Measurements from ENCODE around the gene GUCA2A.

The GUCA2A gene

DNA sequence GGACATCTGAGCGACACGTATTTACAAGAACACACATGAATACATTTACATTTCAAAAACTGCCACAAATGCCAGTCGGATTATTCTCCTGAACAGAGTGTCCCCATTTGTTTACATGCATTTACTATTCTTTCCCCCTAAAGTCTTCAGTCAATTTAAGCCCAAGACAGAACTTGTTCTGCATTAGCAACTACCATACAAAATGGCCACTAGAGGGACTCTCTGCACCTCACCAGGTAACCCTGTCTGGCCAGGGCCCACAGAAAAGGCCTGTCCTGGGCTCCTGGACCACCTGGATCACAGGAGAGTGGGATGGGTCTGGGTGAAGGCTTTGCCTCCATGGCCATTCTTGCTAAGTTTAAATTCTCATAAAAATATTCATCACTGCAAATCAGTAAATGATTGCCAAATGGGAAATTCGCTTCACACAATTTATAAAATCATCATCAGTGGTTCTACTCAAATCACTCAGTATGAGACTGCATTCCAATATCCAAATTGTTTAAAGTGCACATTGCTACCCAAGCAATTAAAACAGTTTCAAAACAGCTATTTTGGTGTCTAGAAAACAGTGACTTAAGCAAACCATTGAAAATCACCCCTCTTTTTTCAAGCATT, 12.5 kb upstream of the GUCA2A start:
- DNase-seq (ENCODE audit: low read depth, low spot score) = no peak

DNA sequence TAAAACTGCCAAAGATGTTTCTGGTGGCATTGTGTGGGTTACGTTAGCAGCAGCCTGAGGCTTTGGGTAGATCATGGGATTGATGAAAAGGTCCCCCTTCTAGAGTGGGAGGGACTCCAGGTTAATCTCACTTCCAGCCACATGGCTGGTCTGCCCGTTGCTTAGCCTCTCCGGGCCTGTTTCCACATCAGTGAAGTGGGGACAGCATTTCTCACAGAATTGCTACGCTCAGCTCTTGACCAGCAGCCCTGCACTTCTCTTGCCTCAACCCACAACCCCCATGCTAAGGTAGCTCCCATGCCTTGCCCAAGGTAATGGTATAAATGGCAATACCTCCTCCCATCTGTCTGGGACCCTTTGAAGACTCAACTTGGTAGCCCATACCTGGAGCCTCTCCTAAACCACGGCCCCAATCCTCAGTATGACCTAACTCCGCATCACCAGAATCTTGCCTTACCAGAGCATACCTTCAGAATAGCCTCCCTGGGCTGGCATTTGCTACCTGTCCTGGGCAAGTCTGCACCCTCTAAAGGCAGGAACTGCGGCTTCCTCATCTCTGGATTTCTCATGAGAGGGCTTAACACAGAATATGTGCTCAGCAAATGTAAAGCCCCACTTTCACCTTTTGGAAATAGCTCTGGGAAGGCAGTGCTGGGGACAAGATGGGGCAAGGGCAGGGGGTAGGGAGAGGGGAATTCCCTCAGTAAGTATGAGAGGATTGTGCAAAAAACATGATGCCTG, 10.9 kb upstream of the GUCA2A start:
- no peak for DNase-seq (ENCODE audit: low read depth, low spot score)

DNA sequence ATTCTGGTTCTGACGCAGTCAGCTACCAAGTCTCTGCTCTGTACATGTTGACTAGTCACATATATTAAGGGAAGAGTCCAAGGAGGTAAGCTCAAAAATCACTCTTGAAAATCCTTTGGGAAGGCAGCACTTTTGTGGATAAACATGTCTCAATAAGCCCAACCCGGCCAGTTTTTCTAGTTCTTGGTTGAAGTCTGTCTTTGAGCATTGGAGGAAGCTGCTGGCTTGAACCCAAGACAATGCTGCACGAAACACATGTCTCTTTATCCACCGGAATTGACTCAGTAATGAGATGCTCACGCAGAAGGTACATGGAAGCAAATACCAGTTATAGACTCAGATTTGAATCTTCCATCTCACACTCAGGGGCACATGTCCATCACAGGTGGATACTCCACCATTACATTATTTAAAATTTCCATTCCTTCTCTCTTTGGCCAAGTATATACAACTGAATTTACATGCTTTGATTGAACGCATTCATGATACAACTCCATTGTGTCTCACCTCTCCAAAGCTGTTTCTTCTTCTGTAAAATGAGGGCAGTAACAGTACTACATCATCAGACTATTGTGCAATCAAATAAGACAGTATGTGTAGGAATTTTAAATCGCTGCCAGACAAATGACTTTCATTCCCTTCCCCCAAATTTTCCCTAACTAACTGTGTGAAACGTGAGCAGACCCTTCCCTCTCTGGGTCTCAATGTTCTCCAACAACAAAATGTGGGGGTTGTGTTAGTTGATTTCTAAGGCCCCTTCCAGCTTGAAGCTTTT, 9.6 kb upstream of the GUCA2A start:
- no peak for DNase-seq (ENCODE audit: low read depth, low spot score)

DNA sequence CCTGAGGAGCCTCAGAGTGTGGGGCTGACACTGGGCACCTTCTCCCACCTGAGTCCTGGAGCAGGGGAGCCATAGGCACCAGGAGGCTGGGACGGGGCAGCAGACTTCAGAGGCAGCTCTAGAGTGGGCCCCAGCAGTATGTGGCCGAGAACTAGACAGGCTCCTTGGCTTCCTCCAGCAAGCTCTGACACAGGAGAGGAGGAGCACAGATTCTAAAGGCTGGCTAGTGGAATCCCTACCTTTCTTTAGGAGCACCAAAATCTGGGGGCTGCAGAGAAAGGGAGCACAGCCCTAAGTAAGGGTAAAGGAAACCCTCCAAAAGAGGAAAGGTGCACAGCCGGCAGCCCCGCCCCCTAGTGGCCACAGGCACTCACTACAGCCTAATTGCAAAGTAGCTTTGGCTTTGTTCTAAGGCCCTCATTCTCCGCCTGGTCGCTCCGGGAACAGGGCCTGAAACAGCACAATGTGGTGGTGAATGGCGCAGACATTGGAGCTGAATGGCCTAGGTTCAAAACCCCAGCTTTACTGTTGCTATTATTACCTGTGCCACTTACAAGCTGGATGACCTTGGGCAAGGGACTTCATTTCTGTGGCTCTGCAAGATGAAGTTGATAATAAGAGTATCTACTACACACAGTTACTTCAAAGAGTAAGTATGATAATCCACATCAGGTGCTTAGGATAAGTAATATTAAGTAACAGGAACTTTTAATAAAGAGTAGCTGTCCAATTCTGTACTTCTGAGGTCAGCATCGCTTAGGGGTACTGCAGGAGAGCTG, 8.8 kb upstream of the GUCA2A start:
- no peak for DNase-seq (ENCODE audit: low read depth, low spot score)

DNA sequence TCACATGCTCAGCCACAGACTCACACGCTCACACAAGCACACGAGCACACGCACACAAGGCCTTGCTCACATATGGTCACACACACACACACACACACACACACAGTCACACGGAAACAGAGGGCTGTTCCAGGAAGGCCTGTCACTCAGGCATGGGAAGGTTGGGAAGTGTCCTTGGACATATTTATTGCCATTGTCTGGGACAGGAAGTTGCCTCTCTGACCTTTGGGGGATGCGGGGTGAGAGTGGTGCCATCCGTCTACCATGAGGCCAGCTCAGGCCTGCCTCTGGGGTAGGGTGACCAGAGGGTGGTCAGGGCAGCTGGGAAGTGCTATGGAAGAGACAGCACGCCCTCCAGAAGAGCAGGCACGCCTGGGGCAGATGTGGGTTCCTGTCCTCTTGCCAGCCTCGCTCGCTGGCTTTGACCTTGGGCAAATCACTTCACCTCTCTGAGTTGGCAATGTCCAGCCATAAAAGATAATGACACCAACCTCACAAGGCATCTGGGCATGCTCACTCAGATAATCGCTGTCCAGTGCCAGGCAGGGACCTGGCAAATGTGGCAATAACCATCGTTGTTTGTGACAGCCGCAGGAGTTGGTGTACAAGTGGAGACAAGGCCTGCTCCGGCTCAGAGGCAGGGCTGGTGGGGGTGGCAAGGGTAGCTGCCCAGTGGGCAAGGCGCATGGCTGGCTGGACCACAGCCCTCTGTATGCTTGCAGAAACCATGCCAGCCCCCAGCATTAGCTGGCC, 8.0 kb upstream of the GUCA2A start:
- no peak for DNase-seq (ENCODE audit: low read depth, low spot score)

DNA sequence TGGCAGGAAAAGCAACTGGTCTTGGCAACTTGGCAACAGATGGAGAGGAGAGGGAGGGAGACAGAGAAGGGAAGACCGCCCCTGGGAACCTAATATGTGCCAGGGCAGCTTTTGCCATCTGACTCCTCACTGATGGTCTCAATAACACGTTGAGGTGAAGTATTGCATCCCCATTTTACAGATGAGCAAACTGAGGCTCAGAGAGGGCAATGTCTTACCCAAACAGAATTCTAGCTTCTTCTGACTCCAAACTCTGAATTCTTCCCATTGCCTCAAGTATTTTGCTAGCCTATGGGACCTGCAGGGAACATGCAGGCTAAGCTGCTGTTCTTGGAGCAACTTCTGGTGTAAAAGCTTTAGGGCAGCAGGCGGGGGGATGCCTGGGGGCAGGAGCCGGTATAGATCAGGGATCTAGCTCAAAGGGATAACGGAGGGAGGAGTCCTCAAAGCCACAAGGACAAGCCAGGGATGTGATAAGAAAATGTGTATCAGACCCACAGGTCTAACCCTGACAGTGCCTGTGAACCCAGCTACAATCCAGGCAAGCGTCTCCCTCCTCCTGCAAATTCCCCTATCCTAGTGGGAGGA, 7.2 kb upstream of the GUCA2A start:
- DNase-seq (ENCODE audit: low read depth, low spot score) = no peak

DNA sequence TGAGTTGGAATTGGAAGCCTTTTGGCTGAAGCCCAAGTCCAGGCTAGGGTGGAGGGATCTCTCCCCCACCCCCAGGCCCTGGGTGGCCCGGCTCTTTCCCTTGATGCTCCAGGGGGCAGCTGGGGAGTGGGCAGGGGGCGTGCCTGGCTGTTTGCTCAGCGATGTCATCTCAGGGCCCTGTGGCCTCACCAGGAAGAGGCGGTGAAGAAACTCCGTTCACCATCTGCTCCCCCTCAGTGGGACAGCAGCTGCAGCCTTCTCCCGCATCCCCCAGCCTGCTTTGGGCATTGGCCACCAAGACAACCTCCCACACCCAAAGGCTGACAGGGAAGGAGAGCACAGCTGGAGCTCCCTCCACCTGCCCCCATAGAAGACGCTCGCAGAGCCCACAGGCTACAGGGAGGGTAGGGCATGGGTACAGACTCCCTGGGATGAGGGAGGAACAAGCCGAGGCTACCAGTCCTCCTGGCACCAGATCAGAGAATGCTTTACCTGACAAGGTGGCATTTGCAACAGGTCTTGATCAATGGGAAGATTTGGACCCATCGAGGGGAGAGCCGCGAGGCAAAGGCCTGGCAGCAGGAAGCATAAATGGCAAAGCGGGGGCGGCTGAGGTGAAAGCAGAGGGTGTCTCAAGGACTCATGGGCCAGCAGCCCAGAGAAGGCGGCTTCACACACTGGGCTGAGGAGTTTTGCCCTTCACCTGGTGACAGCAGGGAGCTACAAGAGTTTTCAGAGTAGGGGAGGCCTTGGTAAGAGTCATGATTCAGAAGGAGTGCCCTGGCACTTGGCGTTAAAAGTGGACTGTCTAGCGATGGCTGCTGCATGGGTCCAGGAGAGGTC, 6.5 kb upstream of the GUCA2A start:
- no peak for DNase-seq (ENCODE audit: low read depth, low spot score)

DNA sequence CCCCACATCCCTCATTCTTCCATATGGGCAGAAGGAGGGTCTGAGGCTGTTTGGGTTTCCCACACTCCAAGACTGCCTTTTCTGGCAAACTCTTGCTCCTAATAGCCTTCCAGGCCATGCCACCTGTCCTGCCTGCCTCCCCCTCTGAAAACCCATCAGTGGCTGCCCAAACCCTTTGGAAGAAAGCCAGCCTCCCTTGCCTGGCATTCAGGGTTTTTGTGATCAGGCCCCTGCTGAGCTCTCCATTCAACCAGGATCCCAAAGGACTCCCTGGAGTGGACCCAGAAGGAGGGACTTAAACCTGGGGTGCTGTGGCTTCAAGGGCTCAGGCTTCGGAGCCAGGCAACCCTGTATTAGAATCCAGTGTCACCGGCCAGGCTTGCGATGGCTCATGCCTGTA, 4.2 kb upstream of the GUCA2A start:
- no peak for DNase-seq (ENCODE audit: low read depth, low spot score)

DNA sequence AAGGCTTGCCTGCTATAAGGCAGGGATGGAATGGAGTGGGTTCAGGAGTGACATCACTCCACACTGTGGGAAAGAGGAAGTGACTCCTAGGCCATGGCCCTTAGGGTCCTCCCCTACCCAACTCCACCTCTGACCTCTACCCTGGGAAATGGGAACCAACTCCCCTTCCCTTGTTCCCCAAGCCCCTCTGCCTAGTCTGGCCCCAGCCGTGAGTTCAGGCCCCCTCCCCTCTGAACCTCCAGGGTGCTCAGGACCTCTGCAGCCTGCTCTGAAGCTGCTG, 3.8 kb upstream of the GUCA2A start:
- no peak for DNase-seq (ENCODE audit: low read depth, low spot score)

DNA sequence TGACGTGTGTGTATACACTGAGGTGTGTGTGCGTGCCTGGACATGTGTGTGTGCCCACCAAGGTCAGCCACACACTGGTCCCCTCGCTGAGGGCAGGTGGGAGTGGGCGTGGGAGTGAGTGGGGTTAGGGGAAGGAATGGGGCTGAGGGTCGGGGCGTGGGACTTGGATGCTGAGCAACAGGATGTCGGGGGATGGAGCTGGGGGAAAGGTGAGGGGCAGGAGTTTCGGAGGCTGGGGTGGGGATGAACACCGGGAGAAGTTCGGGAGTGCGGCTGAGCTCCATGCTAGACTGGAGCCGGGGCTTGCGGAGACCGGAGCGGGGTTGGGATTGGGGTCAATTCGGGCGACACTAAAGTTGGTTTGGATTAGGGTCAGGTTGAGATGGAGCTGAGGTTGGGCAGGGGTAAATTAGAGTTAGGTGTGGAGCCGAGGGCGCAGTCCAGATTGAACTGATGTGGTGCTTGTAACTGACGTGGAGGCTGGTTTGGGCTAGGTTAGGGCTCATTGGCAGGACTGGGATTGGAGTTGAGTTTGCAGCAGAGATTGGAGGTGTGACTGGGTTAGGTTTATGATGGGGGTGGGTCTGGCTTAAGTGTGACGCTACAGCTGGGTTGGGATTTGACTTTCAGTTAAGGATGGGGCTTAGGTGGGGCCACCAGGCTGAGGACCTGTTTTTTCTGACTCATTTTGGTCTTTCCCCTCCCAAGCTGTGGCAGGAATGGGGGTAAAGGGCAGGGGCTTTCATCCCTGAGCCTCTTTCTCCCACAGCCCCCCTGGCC, 3.3 kb upstream of the GUCA2A start:
- DNase-seq (ENCODE audit: low read depth, low spot score) = no peak

DNA sequence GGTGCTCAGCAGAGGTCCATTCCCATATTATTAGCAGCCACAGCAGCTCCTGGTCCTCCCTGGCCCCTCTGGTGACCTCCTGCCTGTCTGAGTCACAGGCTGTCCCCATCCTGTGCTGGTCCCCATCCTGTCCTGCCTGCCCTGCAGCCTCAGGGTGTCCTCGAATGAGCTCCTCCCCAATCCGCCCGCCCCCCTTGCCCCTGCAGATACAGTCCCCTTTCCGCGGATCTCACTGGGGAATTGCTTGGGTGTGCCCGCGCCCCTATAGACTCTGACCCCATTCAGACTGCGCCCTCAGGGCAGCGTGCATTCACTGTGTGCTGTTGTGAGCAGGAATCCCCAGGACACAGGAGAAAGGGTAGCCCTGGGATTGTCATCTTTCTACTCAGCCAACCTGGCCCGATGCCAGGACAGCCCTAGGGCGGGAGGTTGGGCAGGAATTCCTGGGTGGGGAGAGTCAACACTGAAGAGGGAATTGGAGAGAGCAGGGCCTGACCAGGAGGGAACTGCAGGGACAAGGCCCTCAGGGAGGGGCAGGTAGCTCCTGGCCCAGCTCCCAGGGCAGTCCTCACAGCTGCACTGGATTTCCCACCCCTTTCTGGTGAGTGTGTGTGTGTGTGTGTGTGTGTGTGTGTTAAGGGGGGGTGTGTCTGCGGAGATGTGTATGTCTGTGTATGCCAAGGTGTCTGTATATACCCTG, 1.1 kb upstream of the GUCA2A start:
- DNase-seq (ENCODE audit: low read depth, low spot score) = no peak

DNA sequence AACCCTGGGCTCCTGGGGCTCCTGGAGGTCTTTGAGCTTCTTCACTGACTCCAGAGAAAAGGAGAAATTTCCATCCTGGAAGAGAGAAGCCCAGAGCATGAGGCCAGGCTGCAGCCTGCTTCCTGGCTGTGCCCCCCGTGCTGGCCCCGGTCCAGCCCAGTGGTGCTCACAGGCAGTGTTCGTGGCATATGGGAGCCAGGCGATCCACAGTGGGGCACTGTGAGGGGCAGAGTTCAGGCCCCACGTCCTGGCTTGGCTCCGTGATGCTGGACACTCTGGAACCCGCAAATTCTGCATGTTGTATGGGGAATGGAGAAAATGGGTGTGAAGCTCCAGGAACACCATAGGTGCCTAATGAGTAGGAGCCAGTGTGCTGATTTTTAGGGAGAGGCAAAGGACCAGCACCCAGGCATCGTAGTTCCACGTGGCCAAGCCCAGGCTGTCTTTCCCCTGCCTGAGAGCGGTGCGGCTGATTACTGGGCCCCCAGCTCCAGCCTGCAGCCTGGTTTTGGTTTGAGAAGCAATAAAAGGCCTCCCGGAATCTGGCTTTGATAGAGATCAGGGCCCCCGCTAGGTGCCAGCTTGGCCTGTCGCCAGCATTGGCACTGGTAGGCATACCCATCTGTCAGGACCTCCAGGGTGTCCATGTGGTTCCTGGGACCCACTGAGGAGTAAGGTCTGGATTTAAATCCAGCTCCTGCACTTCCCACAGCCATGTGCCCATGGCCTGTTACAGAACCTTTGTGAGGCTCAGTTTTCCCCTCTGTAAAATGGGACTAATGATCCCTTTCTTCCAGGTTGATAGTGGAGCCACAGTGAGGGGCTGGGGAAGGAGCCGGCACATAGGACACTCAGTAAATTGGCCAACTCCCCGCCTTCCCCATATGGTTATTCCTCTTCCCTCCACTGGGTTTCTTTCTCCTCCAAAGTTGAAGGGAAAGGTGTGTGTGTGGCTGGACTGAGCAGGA, 725 bp downstream of the GUCA2A start:
- no peak for DNase-seq (ENCODE audit: low read depth, low spot score)

DNA sequence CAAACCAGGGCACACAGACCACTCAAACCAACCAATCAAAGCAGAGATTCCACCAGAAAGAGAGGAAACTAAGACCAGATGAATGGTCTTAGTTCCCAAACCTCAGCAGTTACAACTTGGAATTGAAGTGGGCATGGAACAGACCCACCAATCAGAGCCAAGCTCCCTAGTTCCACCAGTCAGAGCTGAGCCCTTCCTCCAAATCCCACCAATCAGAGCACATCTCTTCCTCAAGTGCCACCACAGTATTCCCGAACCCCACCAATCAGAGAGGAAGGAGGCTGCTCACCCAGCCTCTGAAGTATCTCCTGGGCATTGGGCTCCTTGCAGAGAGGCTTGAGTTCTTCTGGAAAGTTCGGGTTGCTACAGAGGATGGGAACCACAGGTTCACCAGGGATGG, 1.4 kb downstream of the GUCA2A start:
- DNase-seq (ENCODE audit: low read depth, low spot score) = no peak

DNA sequence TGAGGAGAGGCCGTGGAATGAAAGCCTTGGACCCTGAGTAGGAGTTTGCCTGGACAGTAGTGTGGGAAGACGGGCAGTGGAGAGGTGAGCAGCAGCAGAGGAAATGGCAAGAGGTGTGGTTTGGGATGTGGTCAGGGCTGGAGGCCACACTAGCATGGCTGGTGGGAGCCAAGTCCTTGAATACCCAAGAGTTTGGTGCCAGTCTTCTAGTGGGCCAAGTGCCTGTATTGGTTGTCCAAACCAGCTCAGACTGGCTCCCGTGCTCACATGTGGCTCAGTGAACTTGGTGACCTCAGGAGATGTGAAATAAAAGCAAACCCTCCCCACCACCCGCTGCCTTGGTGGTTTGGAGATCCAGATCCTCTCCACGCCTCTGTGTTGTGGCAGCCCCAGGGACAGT, 2.4 kb downstream of the GUCA2A start:
- DNase-seq (ENCODE audit: low read depth, low spot score) = no peak

DNA sequence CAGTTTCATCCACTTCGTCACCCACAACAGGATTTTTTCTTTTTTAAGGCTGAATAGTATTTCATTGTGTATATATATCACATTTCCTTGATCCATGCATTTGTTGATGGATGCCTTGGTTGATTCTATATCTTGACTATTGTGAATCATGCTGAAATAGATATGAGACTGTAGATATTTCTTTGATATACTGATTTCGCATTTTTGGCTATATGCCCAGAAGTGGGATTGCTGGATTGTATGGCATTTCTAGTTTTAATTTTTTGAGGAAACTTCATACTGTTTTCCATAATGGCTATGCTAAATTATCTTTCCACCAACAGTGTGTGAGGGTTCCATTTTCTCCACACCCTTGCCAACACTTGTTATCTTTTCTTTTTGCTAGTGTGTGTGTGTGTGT, 6.4 kb downstream of the GUCA2A start:
- no peak for DNase-seq (ENCODE audit: low read depth, low spot score)

DNA sequence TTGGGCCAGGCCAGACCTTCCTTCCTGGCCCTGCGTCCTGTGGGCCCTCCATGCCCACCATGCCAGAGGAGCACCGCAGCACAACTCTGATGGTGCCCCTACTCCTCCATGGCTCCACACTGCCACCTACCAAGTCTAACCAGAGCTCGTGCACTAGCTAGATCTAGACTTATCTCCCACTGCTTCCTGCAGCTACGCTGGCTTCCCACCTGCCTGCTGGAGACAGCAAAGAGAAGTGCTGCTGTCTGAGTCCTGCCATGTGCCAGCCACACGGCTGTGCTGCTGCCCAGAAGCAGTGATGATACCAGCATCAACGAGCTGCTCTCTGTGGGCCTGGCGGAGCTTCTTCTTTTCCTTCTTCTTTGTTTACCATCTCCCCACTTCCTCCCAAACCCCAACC, 6.9 kb downstream of the GUCA2A start:
- no peak for DNase-seq (ENCODE audit: low read depth, low spot score)

DNA sequence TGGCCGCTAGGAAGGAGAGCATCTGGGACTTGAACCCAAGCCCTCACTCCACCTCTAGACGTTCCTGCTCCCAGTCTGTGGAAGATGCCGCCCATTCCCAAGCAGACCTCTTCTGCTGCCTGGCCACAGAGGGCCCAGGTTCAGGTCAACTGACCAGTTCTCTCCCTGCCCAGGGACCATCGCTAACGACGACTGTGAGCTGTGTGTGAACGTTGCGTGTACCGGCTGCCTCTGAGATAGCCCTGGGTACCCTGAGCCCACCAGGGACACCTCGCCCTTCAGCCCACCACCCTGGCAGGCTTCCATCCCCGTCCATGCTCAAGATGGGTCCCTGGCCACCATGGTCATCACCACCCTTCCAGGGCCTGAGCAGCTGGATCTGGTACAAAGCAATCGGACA, 9.2 kb downstream of the GUCA2A start:
- no peak for DNase-seq (ENCODE audit: low read depth, low spot score)

DNA sequence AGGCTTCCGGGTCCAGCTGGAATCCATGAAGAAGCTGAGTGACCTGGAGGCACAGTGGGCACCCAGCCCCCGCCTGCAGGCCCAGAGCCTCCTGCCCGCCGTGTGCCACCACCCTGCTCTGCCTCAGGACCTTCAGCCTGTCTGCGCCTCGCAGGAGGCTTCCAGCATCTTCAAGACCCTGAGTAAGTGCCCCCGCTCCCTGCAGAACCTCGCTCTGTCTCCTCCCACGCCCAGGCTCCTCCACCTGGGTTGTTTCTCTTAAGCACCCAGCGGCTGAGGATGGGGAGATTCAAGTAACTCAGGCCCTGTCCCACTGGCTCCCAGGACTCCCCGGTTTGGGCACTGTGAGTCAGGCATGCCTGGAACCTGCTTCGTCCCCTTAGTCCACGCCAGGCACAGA, 9.9 kb downstream of the GUCA2A start:
- DNase-seq (ENCODE audit: low read depth, low spot score) = no peak
